ENCODE measurements around the gene ATP9A.
"Not testable (repeated sequence)": the region's sequence is repeated elsewhere in the genome, so short reads cannot be mapped to it uniquely, and the experiment has no call there.

The ATP9A gene

DNA sequence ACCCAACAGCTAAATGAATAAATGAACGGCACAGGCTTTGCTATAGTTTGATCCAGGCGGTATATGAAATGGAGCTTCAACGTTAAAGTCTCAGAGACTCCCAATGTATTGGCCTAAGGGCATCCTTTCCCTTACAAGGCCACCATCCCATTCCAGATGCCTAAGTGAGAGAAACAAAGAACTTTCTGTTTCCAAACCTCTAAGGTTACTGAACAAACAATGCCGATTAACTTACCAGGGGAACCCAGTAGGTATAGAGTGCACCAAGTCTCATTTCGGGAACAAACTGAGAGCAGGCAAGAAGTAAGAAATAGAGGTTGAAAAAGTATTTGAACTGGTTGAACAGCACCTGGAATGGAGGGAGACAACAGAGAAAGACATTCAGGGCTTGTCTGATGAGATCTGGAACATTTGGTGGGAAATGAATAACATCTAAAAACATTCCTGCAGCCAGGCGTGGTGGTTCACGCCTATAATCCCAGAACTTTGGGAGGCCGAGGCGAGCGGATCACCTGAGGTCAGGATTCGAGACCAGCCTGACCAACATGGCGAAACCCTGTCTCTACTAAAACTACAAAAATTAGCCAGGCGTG, 42.5 kb downstream of the ATP9A start:
- no peak for DNase-seq

DNA sequence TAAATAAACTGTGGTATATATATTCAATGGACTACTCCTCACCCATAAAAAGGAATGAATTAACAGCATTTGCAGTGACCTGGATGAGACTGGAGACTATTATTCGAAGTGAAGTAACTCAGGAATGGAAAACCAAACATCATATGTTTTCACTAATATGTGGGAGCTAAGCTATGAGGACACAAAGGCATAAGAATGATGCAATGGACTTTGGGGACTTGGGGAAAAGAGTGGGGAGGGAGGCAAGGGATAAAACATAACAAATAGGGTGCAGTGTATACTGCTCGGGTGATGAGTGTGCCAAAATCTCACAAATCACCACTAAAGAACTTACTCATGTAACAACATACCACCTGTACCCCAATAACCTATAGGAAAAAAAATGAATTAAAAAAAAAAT, 45.2 kb downstream of the ATP9A start:
- not testable (repeated sequence) for DNase-seq

- not testable (repeated sequence) for DNase-seq
Observed at GRCh38 chr20:51722246-51722645, 45.9 kb downstream of the ATP9A start.

DNA sequence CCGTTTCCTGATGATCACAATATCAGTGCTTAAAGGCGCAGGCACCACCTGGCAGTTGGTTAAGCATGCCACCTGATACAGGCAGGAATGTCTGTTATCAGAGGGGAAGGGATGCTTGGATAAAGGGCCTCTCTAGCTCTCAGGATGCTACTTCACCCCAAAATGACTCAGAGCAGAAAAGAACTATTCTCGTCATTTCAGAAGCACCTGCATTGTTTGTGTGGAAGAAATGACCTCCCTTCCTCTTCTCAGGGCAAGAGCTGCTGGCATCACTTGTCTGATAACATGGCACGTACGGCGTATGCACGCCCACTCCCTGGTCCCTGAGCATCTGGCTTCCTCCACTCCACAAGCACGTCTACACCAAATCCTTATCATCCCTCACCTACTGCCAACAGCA, 47.3 kb downstream of the ATP9A start:
- DNase-seq, result no peak

DNA sequence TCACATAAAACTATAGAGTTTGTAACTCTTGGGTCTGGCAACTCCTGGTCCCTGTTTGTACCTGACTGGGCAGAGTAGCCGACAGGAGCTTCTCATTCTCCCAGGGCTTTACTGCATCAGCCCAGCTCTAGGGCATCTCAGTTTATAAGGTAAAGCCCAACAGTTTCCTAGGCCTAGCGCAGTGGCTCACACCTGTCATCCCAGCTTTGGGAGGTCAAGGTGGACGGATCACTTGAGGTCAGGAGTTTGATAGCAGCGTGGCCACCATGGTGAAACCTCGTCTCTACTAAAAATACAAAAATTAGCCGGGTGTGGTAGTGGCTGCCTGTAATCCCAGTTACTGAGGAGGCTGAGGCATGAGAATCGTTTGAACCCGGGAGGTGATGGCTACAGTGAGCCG, 47.8 kb downstream of the ATP9A start:
- DNase-seq, result no peak

DNA sequence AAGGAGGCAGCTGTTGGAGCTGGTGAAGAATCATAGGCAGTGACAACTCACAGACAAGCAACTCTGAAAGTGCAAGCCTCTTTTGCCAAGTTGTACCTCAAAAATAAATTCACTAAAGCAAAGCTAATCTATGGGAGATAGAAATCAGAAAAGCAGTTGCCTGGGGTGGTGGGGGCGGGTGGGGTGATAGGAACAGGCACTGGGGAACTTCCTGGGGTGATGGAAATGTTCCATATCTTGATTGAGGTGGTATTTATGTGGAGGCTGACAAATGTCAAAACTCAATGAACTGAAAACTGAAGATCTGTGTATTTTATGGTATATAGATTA, 52.4 kb downstream of the ATP9A start:
- no peak for DNase-seq

DNA sequence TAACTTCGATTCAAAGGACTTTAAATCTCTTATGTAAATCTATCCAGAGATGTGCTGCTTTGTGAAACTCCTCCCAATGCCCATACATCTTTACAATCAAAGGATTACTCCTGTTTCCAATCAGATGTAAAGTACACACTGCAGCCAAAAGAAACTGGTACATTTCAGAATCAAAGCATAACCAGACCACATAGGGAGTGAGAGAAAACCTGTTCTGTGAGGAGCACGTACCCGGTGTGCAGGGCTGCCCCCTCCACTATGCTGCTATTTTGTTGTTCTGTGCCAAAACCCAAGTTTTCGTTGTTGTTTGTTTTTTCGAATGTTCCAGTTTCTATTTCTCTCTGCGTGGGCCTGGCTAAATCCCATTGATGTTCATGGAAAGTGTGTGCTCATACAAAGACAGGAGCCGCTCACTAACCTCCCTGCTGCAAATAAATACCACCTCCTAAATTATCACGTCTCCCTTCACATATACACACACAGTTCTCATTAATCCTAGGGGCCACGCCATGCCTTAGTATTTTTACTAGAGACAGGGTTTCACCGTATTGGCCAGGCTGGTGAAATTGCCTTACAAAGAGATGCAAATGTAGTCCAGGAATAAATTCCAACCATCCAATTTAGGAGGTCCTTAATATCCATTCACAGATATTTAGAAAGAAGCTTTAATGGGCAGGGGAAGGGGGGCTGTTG, 52.9 kb downstream of the ATP9A start:
- DNase-seq, result no peak

- no peak for DNase-seq
Observed at GRCh38 chr20:51713213-51713598, 55.0 kb downstream of the ATP9A start.

GRCh38 chr20:51712501-51713212, 55.5 kb downstream of the ATP9A start:
- no peak for DNase-seq

- no peak for DNase-seq
Observed at GRCh38 chr20:51711426-51711825, 56.8 kb downstream of the ATP9A start.

DNA sequence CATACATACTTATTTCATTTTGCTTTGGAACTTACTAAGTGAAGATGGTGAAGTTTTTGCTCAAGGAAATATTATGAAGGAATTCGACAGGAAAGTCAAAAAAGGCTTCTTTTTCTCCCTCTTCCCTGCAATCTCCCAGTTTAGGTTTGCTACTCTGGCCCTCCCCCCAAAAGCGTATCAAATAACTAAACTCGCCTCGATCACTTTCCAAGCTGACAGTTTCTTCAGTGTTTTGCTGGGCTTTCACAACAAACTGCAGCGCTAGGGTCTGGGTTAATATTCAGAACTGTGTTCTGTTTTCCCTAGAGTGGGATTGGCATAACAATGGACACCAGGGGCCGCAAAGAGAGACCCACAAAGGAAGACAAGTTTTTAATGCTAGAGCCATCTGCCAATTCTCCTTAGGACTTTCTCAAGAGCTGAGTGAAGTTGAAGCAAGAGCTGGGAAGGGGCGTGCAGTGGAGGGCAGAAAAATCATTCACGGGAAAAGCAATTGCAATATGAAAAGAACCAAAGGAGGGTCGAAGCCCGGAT, 57.8 kb downstream of the ATP9A start:
- no peak for DNase-seq

DNA sequence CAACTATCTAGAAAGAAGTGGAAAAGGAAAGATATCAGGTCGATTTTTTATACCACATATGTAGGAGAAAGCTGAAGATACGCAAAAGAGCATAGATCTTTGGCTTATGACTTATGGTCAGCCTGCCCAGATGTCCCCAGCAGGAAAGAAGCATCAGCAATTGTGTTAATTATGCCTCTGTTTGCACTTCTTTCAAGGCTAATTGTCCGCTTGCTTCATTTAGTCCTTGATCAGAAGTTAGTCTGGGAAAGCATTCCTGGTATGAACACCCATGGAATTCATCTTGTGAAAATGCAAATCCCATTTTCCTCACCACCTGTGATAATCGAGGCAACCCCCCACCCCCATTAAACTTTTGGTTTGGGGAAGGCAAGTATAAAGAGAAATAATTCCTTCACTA, 62.8 kb downstream of the ATP9A start:
- no peak for DNase-seq

DNA sequence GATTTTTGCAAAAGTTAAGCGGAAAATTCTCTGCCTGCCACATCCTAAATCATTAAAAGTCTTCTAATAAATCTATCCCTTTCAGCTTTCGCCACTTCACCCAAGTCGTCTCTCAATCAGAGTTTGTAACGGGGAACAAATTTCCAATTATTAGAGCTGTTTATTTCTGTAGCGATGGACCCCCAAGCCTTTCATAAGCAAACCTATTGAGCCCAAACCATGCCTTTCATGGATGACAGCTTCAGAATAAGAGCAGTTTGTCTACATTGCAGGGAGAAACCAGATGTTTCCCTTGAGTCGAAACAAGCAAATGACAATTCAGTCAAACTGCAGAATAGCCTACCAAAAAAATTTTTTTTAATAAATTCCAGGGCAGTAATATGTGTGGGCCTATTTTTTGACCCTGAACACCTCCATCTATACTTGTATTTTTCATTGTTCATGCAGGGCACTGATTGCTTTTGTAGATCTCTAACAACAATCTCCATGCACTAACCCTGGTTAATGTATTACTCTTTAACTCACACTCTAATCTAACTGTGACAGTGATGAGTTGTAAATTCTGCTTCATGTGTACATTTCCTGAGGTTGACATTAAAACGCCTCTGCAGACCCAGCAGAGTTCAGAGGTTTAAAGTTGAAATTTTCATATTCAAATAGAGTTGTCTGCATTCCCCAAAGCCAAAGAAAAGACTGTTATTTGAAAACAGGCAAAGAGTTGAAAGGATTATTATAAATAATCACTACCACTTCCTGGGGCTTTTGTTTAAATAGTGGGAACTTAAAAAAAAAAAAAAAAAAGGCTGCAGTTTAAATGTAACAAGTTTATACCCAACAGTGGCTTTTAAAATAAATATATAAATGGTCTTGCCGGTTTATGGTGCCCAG, 64.5 kb downstream of the ATP9A start:
- DNase-seq, result no peak

DNA sequence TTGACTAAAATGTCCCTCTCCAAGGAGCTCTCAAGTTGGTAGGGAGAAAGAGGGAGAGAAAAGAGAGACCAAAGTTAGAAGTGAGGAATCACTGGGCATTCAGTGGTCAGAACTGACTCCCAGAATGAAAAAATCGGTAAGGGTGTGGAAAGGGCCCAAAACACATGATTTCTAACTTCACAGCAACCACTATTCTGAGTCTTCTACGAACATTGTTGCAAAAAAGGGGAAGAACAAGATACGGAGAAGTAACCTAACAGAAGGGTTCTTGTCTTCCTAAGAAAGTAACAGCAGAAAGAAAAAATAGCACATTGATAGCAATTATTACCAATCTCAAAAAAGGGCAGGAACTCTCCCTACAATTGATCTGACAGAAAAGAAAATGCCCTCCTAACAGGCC, 65.6 kb downstream of the ATP9A start:
- DNase-seq, result no peak

DNA sequence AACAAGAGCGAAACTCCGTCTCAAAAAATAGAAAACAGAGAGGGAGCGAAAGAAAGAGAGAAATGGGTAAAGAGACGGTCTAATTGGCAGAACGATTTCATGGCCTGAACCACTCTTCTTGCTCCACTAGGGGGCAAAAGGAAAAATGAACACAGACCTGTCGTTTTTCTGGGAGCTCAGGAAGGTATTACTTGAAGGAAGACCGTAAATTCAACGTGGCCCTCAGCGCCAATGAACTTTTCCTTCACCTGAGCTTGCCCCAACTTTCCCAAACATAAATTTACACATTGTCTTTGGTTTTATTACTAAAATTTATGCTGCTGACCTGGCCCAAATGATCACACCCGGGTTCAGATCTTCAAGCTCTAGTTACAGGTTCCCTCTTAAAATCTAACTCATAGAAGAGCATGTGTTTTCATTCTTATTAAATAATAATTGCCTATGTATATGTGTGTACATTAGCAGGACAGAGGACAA, 67.3 kb downstream of the ATP9A start:
- no peak for DNase-seq

- no peak for DNase-seq
Observed at GRCh38 chr20:51698252-51698651, 69.9 kb downstream of the ATP9A start.

GRCh38 chr20:51697096-51697826, 70.9 kb downstream of the ATP9A start:
- DNase-seq, result no peak

DNA sequence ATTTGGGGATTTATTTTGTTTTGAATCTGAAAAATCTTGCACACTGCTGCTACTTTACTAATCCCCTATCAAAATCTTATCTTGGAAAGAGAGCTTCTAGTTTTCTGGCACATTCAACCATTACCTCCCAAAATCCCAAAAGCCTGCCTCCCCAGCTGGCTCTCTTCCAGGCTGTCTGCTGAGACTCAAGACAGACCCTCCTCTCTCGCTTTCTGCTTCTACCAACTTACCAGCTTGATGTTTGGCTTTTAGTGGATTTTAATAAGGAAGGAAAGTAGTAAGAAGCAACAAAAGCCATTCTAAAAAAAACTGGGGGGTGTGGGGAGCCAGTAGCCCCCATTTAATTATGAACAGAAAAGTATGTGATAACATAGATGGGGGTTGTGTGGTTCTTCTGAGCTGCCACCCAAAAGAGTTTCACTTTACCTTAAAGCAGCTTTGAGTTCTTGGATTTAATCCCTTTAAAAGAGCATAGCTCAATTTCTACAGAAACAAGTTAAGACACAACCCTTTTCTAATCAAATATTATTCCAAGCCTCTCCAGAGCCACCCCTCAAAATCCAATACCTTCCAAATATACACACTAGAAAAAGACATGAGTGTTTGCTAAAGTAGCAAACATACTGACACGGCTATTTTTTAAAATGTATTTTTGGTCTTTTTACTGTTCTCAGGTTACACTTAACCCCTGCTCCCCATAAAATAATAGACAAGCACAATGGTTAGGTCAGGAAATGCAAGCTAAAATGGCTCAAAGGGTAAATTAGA, 71.7 kb downstream of the ATP9A start:
- no peak for DNase-seq

- DNase-seq, result peak; percentile 19
Observed at GRCh38 chr20:51695574-51696303, 72.5 kb downstream of the ATP9A start.

- DNase-seq, result no peak
Observed at GRCh38 chr20:51692806-51693400, 75.3 kb downstream of the ATP9A start.
